ENCODE data around the gene TMEM43. TPM values are rescaled to one million over a fixed set of nuclear protein-coding genes. Genes with fewer than 3 reads are reported as not detected.

TMEM43 gene
- total RNA-seq, 1 experiment from 2014 or later: 36.7 TPM

GRCh38 chr3:14158370-14158769, 33.5 kb downstream of the TMEM43 start:
- Histone ChIP-seq H3K79me2 (ENCODE audit: insufficient read depth, low read length) (no peaks in the 10 kb centered on the region), H2BK15ac (ENCODE audit: low read depth, low read length) (no peak overlapping the region), H2AFZ (ENCODE audit: low read length) (no peak overlapping the region), H3K27ac (ENCODE audit: insufficient read length, low read depth, low read length) (no peak overlapping the region), H2BK20ac (ENCODE audit: low read depth, low read length, poor library complexity, severe bottlenecking) (no peak overlapping the region), H3K4ac (ENCODE audit: low read depth, low read length) (no peak overlapping the region), H4K8ac (replicated peaks; ENCODE audit: insufficient read length, low read depth, low read length) (no peak overlapping the region), H3K4me2 (ENCODE audit: insufficient read depth, insufficient read length, low read length) (no peak overlapping the region), H3K23me2 (ENCODE audit: insufficient read length, low read depth, low read length, poor library complexity, severe bottlenecking) (no peaks in the 10 kb centered on the region), H3T11ph (ENCODE audit: low read length) (no peak overlapping the region), H2BK5ac (ENCODE audit: insufficient read length, low read length) (no peak overlapping the region), H3K27me3 (ENCODE audit: insufficient read depth, low read length) (no peaks in the 10 kb centered on the region), H3K14ac (ENCODE audit: insufficient read depth, low read length) (no peak overlapping the region), H3K79me1 (ENCODE audit: insufficient read depth, low read depth, low read length, poor library complexity, severe bottlenecking) (no peaks in the 10 kb centered on the region), H2BK120ac (ENCODE audit: low read depth, low read length, poor library complexity, severe bottlenecking) (no peak overlapping the region), H3K23ac (ENCODE audit: insufficient read length, low read depth, low read length) (no peak overlapping the region), H2AK5ac (ENCODE audit: insufficient read length, low read length) (no peak overlapping the region), H3K9me3 (ENCODE audit: control insufficient read depth, low read depth, low read length) (no peaks in the 10 kb centered on the region), H4K5ac (ENCODE audit: insufficient read length, low read depth, low read length) (no peak overlapping the region), H3K18ac (ENCODE audit: insufficient read length, low read depth, low read length) (no peak overlapping the region), H3K56ac (ENCODE audit: insufficient read length, low read depth, low read length) (no peak overlapping the region), H4K20me1 (ENCODE audit: control insufficient read depth, insufficient read depth, insufficient read length) (no peaks in the 10 kb centered on the region), H2BK12ac (ENCODE audit: insufficient read length, low read depth, low read length) (no peak overlapping the region), H4K91ac (ENCODE audit: insufficient read length, low read depth, low read length) (no peak overlapping the region), H3K9ac (ENCODE audit: extremely low read depth, insufficient read length, low read length) (no peak overlapping the region), H3K4me1 (ENCODE audit: insufficient read depth, low read length) (no peaks in the 10 kb centered on the region)
- WGBS (ENCODE audit: extremely low coverage, insufficient read length, low lambda C conversion rate): no CpG with 5 or more reads among the region's 14 CpGs
- Mint-ChIP-seq H3K27ac (no peak overlapping the region), H3K36me3 (ENCODE audit: insufficient read depth in 1 of 3, low read depth in 3 of 3) (peaks cover 56 to 95% (median 89%) of the 10 kb centered on the region in 3 experiments), H3K9me3 (peaks cover 5 to 16% of the 10 kb centered on the region in 2 experiments; a peak in 4 of 5 replicates), H3K27me3 (ENCODE audit: low read depth) (no peaks in the 10 kb centered on the region), H3K4me1 (peaks cover 0 to 5% of the 10 kb centered on the region in 2 experiments; a peak in 1 of 4 replicates), H3K4me3 (no peak overlapping the region)
- no peak for TF ChIP-seq CTCF (conservative IDR thresholded peaks at IDR 0.05)
- no peak for DNase-seq
